Activated naive CD8-positive, alpha-beta T cell treated with anti-CD3 and anti-CD28 coated beads, Interleukin-2, amount 50 U/mL, for 24 hours (primary cell): ENCODE measurements around the gene AK1.
"Not testable (repeated sequence)": the region's sequence is repeated elsewhere in the genome, so short reads cannot be mapped to it uniquely, and the experiment has no call there.

ENCODE experiments used
- ATAC-seq: fragments of 150-1000 bp; cut with Tn5 transposase; one replicate; pipeline ENCODE4 v1.10.0; 2021
- DNase-seq: peaks from one replicate; pipeline ENCODE4 v3.0.0; 2021
- H3K27ac Mint-ChIP-seq: one replicate; pipeline ENCODE4 v1.8.0; 2021; ENCODE audit warnings: mild to moderate bottlenecking, mixed read lengths
- H3K27me3 Mint-ChIP-seq: one replicate; pipeline ENCODE4 v1.8.0; 2021; ENCODE audit warnings: mixed read lengths
- H3K36me3 Mint-ChIP-seq: one replicate; pipeline ENCODE4 v1.8.0; 2021; ENCODE audit warnings: low read depth, mixed read lengths
- H3K4me1 Mint-ChIP-seq: one replicate; pipeline ENCODE4 v1.8.0; 2021; ENCODE audit warnings: mixed read lengths
- H3K4me3 Mint-ChIP-seq: one replicate; pipeline ENCODE4 v1.8.0; 2021; ENCODE audit warnings: mild to moderate bottlenecking, moderate library complexity, mixed read lengths
- H3K9me3 Mint-ChIP-seq: one replicate; pipeline ENCODE4 v1.8.0; 2021; ENCODE audit warnings: mixed read lengths

Gene AK1

DNA sequence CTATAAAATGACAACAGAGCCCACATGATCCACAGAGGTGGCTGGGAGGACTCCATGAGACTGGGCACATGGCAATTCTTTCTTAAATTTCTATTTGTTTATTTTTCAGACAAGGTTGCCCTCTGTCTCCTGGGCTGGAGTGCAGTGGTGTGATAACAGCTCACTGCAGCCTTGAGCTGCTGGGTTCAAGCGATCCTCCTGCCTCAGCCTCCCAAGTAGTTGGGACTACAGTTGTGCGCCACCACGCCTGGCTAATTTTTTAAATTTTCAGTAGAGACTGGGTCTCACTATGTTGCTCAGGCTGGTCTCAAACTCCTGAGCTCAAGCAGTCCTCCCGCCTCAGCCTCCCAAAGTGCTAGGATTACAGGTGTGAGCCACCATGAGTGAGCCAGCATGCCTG, 31.9 kb downstream of the AK1 start:
- DNase-seq, H3K4me1 Mint-ChIP-seq, ATAC-seq: not testable (repeated sequence)

DNA sequence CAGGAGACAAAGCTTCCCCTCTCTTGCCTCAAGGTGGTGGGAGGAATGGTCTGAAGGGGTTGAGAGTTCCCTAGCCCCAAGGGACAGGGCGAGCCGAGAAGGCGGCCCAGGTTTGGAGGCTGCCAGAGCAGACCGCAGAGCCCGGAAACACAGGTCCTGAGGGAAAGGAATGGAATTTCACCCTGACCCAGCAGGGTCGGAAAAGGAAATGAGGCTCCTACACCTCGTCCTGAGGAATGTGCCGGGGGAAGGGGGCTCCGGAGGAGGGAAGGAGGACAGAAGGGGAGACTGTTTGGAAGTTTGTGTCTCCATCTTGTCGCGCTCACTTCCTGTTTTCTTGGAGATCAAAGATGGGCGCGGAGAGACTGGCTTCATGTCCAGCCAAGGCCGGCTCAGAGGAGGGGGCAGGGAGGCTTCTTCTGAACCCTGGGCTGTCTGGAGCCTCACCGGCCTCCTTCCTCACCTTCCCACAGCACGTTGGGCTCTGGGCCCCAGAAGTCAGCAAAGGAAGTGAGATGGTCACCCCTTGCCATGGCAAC, 32.6 kb downstream of the AK1 start:
- no peaks in the 10 kb centered on the region for H3K27me3 Mint-ChIP-seq
- no peak overlapping the region for H3K4me3 Mint-ChIP-seq
- no peaks in the 10 kb centered on the region for H3K4me1 Mint-ChIP-seq
- no peak for DNase-seq
- ATAC-seq, result no peak
- H3K9me3 Mint-ChIP-seq, result peaks cover 9% of the 10 kb centered on the region
- H3K36me3 Mint-ChIP-seq, result peaks cover 23% of the 10 kb centered on the region
- H3K27ac Mint-ChIP-seq, result no peak overlapping the region

More for the DNA sequence above, 31.9 kb downstream of the AK1 start:
- not testable (repeated sequence) for H3K9me3 Mint-ChIP-seq, H3K27ac Mint-ChIP-seq, H3K27me3 Mint-ChIP-seq, H3K4me3 Mint-ChIP-seq
- H3K36me3 Mint-ChIP-seq, result peaks cover 28% of the 10 kb centered on the region

DNA sequence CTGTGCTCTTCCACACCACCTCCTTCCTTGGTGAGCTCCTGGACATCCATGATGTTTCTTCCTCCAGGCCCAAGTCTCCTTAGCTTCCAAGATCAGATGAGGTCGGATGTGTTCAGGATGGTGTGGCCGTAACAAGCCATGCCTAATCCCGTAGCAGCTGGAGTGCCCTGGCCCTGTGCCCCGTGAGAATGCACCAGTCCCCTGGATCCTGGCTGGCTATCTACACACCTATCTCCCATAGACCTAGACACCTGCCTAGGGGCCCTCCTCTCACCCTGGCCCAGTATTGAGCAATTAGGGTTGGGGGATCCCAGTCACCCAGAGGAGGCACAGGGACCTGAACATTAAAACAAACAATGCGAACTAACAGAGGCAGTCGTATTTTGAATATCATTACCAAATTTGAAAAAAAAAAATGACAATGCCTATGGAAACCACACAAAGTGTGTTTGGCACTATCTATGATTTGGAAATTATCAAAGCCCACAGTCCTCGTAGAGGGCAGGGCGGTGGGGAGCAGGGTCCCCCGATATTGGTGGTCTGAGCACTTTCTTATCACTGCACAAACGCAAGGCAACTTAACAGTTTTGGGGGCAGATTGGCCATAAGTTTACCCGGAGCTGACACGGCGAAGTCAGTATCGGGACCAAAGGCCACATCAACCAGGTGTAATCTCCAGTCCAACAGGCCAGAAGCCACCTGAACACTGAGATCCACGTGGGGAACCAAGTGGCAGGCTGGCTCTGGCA, 36.2 kb downstream of the AK1 start:
- Mint-ChIP-seq H3K4me1 (peaks cover 6% of the 10 kb centered on the region), H3K9me3 (no peaks in the 10 kb centered on the region), H3K27me3 (no peaks in the 10 kb centered on the region), H3K36me3 (peaks cover 5% of the 10 kb centered on the region), H3K27ac (no peak overlapping the region), H3K4me3 (no peak overlapping the region)
- no peak for DNase-seq
- ATAC-seq, result no peak

DNA sequence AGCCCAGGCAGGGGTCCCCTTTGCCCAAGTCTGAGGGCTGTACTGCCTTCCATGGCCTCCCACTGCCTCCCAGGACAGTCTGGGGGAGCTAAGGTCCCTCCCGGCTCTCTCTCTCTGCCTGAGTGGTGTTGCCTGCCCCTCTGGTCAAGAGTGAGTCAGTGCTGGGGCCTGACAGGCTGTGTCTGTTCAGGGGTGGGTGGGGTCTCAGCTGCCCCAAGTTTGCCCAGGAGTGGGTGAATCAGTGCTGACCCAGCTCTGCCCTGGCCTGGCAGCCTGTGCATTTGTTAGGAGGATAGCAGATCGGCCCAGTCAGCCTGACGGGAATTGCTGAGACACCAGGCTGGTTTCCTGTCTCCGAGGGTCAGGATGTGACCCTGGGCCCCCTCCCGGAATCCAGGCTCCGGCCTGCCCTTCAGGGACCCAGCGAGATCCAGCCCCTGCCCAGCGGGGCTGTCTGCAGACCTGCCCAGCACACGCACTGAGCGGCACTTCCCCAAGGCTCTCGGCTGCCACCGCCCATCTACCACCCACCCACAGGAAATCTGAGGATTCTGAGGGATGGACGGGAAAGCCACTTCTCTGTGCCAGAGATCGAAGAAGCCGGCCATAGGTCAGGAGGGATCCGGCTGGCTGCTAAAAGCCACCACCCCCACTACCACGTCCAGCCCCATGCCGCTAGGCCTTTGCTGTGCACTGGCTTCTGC, 38.9 kb downstream of the AK1 start:
- Mint-ChIP-seq H3K4me3 (no peak overlapping the region), H3K9me3 (no peaks in the 10 kb centered on the region), H3K27me3 (no peaks in the 10 kb centered on the region), H3K36me3 (peaks cover 5% of the 10 kb centered on the region), H3K4me1 (peaks cover 20% of the 10 kb centered on the region), H3K27ac (no peak overlapping the region)
- ATAC-seq, result no peak
- no peak for DNase-seq

DNA sequence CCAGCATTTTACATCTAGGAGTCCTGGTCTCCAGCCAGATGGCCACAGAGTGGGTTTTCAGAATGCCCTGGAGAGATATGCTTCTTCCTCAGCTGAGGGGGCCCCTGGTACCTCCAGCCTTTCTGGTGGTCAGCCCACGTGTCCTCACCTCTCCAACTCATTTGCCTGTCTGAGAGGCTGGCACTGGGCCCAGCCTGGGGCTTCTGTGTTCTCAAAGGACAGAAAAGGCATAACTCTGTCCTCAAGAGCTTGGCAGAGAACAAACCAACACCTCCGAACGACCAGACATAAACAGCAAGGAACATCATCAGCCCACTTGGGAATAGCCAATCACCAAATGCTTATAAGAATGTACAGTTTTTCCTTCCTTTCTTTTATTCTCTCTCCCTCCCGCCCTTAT, 40.1 kb downstream of the AK1 start:
- no peak overlapping the region for H3K27ac Mint-ChIP-seq
- H3K27me3 Mint-ChIP-seq, result no peaks in the 10 kb centered on the region
- ATAC-seq, result no peak

DNA sequence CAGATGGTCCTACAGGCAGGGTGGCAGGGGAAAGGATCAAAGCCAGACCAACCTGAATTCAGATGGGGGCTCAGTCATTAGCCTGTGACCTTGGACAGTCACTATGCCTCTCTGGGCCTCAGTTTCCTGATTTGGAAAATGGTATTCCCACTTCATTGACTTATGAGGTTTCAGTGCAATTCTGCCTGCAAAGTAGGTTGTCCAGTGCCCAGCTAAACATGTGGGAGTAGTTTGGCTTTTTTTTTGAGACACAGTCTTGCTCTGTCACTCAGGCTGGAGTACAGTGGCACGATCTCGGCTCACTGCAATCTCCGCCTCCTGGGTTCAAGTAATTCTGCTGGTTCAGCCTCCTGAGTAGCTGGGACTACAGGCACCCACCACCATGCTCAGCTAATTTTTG, 40.9 kb downstream of the AK1 start:
- not testable (repeated sequence) for H3K27me3 Mint-ChIP-seq, H3K36me3 Mint-ChIP-seq, H3K9me3 Mint-ChIP-seq, ATAC-seq, DNase-seq, H3K4me3 Mint-ChIP-seq, H3K27ac Mint-ChIP-seq
- H3K4me1 Mint-ChIP-seq, result peaks cover 36% of the 10 kb centered on the region

More for the DNA sequence above, 40.1 kb downstream of the AK1 start:
- DNase-seq, result no peak
- peaks cover 30% of the 10 kb centered on the region for H3K4me1 Mint-ChIP-seq
- no peaks in the 10 kb centered on the region for H3K9me3 Mint-ChIP-seq
- peaks cover 5% of the 10 kb centered on the region for H3K36me3 Mint-ChIP-seq
- no peak overlapping the region for H3K4me3 Mint-ChIP-seq

DNA sequence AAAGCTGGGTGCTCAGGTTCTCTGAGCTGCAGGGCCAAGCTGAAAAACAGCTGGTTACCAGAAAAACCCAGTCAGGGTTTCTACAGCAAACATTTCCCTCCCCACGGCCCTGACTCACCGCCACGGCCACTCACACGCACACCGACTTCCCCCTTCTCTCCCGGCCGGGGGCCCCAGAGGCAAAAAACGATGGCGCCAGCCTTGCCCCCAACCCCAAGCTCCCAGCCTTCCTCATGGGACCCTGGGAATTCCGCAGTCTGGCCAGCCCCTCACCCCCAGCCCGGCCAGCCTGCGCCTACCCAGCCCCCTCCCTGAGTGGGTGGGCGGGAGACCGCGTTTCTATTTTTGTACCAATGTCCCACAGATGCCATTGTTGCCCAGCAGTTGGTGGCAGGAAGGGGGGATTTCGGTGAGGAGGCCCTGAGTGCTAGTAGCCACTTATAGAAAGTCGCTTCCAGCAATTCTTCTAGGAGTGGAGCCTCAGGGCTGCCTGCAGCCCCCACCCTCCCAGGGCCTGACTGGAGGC, 41.4 kb downstream of the AK1 start:
- H3K4me1 Mint-ChIP-seq, result peaks cover 36% of the 10 kb centered on the region
- H3K36me3 Mint-ChIP-seq, result peaks cover 2% of the 10 kb centered on the region
- DNase-seq, result peak; percentile 57
- no peak overlapping the region for H3K4me3 Mint-ChIP-seq
- peak; percentile 77 for ATAC-seq
- no peaks in the 10 kb centered on the region for H3K9me3 Mint-ChIP-seq
- H3K27ac Mint-ChIP-seq, result peak overlapping the region; percentile 67
- no peaks in the 10 kb centered on the region for H3K27me3 Mint-ChIP-seq

DNA sequence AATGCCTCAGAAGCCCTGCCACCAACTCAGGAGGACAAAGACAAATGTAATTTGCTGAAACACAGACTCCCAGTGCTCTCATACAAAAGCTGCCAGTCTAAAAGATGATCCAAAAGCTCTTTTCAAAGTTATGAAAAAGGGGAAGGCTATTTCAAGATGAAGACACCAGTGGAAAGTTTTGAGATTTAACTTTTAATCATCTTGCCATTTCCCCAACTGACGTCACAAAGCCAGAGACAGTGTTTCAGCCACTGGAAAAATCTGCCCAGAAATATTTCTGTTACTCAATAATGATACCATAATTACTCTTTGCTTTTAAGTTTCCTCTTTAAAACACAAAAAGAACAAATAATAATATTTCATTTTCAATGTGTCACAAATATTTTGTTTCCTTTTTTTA, 43.9 kb downstream of the AK1 start:
- Mint-ChIP-seq H3K4me1 (peaks cover 36% of the 10 kb centered on the region), H3K4me3 (no peak overlapping the region), H3K36me3 (no peaks in the 10 kb centered on the region), H3K27me3 (no peaks in the 10 kb centered on the region), H3K9me3 (no peaks in the 10 kb centered on the region), H3K27ac (peak overlapping the region; percentile 78)
- DNase-seq (no peak), ATAC-seq (no peak)

DNA sequence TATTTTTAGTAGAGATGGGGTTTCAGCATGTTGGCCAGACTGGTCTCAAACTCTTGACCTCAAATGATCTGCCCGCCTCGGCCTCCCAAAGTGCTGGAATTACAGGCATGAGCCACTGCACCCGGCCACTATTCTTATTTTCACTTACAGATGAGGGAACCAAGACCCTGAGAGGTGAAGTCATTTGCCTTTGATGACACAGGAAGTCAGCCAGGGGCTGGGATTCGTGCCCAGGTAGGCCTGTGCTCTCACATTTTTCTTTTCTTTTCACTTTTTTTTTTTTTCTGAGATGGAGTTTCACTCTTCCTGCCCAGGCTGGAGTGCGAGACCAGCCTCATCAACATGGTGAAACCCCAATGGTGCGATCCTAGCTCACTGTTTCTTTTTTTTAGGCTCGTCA, 45.2 kb downstream of the AK1 start:
- Mint-ChIP-seq H3K27ac (peak overlapping the region; percentile 70), H3K36me3 (no peaks in the 10 kb centered on the region), H3K9me3 (no peaks in the 10 kb centered on the region), H3K27me3 (no peaks in the 10 kb centered on the region), H3K4me3 (no peak overlapping the region), H3K4me1 (peaks cover 31% of the 10 kb centered on the region)
- no peak for ATAC-seq
- DNase-seq, result no peak

DNA sequence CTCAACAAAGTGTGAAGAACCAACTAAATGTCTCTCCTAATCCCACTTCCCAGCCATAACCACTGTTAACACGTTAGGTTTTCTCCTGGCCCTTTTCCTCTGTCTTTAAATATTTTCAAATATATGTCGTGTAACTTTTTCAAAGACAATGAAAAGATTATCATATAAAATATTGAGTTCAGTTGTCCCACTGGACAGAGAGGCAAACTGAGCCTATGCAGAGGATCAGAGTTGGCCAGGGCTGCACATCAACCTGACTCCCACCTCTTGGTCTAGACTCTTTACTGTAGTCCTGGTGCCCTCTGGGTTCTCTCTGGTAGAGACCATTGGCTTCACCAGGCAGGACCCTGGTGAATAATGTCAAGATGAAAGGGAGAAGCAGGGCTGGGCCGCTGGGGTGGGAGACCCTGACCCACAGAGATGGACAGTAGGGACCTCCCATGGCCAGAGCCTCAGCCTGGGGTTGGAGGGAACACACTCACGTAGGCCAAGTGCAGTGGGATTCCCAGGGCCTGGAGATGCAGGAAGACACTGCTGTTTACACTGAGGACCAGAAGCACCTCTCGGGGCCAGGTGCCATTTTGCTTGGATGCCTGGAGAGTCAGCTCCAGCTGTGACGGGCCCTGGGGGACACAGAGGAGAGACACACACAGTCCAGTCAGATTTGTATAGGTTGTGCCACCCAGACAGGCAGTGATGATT, 48.1 kb downstream of the AK1 start:
- no peaks in the 10 kb centered on the region for H3K27me3 Mint-ChIP-seq
- no peaks in the 10 kb centered on the region for H3K9me3 Mint-ChIP-seq
- ATAC-seq (no peak), DNase-seq (no peak)
- no peak overlapping the region for H3K4me3 Mint-ChIP-seq
- peaks cover 4% of the 10 kb centered on the region for H3K36me3 Mint-ChIP-seq
- peak overlapping the region; percentile 8 for H3K27ac Mint-ChIP-seq
- peaks cover 20% of the 10 kb centered on the region for H3K4me1 Mint-ChIP-seq

DNA sequence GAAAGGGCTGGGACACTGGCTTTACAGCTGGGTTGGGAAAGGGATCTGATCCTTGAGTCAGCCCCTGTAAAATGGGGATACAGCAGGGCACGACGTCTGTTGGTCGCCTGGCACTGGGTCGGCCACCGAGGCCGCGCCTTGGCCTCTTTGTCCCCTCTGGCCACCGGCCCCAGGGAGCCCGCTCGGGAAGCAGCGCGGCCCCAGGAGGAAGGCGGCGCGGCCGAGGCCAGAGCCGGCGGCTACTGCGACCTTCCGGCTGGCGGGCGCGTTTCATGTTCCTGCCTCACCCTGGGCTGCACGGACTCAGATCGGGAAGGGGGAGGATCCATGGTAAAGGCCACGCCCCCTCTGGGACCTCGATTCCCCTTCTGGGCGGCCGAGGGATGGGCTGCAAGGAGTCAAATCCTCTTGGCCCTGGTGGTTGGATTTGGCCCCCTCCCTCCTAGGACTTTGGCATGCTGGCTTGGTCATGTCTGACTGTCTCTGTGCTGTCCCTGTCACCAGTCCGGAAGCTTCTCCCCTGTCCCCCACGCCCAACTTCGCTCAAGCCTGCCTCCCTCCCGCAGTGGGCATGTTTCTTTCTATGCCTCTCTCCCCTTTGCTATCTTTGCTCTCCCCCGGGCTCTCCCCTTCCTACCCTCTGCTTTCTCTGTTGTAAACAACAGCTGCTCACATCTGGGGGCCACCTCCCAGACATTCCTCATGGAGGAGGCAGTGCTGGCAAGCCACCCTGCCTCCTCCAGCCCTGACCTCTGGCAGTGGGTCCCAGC, 49.0 kb downstream of the AK1 start:
- no peak for DNase-seq
- Mint-ChIP-seq H3K4me3 (no peak overlapping the region), H3K27ac (peak overlapping the region; percentile 16)

DNA sequence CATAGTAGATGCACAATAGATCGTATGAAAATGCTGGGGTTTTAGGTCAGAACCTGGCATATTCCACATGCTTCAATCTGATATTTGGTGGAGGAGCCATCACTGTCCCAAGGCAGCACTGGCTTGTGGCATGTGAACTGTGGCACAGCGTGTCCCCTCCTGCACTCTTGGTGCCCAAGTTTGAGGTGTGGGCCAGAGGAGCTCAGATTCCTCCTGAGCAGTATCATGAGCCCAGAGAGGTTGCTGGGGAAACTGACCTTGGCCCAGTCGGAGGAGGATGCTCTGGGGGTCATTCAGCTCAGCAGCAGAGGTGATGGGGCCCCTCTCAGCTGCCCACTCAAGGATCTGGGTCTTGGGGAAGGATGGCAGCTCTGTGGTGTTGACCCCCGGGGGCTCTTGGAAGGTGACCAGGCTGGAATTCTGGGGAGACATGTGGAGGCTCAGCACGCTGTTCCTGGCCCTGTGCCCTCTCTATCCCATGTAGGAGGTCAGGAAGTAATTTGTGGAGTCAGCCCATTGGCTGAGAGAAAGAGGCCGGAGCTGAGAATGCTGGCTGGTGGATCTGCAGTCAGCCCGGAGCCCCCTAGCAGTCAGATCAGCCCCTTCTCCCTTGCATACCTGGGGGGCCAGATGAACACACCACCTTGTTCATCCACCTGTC, 51.1 kb downstream of the AK1 start:
- Mint-ChIP-seq H3K27ac (no peak overlapping the region), H3K27me3 (no peaks in the 10 kb centered on the region), H3K36me3 (peaks cover 4% of the 10 kb centered on the region), H3K9me3 (no peaks in the 10 kb centered on the region), H3K4me3 (no peak overlapping the region), H3K4me1 (no peaks in the 10 kb centered on the region)
- DNase-seq (no peak), ATAC-seq (no peak)

More for the DNA sequence above, 49.0 kb downstream of the AK1 start:
- Mint-ChIP-seq H3K27me3 (no peaks in the 10 kb centered on the region), H3K36me3 (peaks cover 4% of the 10 kb centered on the region), H3K9me3 (no peaks in the 10 kb centered on the region), H3K4me1 (peaks cover 15% of the 10 kb centered on the region)
- ATAC-seq, result no peak

DNA sequence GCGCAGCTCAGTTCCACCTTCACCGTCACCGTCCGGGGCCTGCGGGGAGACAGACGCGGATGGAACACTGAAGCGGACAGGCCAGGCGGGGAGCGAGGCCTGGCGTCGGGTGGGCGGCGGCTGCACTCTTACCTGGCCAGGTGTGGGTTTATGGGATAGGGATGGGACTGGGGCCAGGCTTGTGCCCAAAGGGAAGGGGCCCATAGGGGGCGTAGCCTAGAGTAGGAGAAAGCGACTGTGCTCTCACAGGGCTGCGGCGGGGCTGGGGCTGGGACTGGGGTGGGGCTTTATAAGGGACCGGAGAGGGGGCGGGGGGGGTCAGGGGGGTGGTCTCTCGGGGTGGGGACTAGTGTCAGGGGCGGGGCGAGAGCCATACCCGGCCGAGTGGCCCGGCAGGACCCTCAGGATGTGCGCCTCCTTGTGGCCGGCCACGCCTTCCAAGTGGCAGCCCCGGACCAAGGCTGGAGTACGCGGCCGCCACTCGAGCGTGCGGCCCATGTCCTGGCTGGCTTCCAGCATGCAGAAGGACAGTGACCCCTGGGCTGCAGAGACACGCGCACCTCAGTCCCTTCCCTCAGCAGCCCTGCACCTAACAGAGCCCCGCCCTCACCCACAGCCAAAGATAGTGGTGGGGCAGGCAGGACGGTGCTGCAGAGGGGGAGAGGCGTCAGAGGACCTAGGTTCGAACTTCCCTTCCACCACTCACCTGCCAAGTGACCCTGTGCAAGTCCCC, 52.0 kb downstream of the AK1 start:
- DNase-seq (peak; percentile 24), ATAC-seq (no peak)
- H3K9me3 Mint-ChIP-seq, result no peaks in the 10 kb centered on the region
- H3K4me3 Mint-ChIP-seq, result no peak overlapping the region
- no peaks in the 10 kb centered on the region for H3K27me3 Mint-ChIP-seq
- peaks cover 7% of the 10 kb centered on the region for H3K36me3 Mint-ChIP-seq
- no peak overlapping the region for H3K27ac Mint-ChIP-seq
- no peaks in the 10 kb centered on the region for H3K4me1 Mint-ChIP-seq
